ENCODE results near the gene MMP11.

The MMP11 gene

DNA sequence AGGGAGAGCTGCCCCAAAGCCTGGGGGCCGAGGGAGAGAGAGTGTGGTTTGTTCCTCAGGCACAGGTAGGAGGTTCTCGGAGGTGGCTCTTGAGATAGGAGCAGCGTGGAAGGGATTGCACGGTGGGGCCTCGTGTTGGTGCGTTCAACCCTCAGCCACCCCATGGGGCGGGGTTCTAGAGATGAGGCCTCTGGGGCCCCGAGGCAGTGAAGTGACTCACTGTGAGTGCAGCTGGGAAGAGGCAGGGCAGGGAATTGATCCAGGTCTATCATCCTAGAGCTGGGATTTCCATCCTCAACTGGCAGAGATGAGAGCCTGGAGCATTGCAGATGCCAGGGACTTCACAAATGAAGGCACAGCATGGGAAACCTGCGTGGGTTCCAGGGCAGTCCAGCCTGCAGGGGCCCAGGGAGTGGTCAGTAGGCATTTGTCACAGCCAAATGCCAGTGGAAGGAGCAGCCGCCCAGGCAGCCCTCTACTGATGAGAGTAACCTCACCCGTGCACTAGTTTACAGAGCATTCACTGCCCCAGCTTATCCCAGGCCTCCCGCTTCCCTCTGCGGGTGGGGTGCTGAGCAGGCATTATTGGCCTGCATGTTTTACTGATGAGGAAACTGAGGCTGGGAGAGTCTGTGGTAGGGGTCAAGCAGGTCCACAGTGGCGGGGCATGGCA lies 9.0 kb downstream of the MMP11 start:
- H3K27me3 Mint-ChIP-seq (ENCODE audit: low read depth) = no peaks in the 10 kb centered on the region
- H3K4me3 Mint-ChIP-seq = no peak overlapping the region
- no peak overlapping the region for H3K27ac Mint-ChIP-seq
- H3K36me3 Mint-ChIP-seq (ENCODE audit: low read depth) = no peaks in the 10 kb centered on the region
- peaks cover 12% of the 10 kb centered on the region for H3K4me1 Mint-ChIP-seq (ENCODE audit: low read depth)
- H3K9me3 Mint-ChIP-seq = no peaks in the 10 kb centered on the region

DNA sequence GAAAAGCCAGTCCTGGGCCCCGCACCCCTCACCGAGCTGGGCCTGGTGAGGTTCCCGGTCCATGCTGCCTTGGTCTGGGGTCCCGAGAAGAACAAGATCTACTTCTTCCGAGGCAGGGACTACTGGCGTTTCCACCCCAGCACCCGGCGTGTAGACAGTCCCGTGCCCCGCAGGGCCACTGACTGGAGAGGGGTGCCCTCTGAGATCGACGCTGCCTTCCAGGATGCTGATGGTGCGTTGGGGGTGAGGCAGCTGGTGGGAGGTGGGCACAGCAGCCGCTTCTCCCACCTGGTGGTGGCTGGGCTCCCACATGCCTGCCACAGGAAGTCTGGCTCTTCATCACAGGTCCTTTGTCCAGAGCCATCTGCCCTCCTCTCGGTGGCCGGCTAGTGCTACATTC lies 9.6 kb downstream of the MMP11 start:
- no peak overlapping the region for H3K4me3 Mint-ChIP-seq
- no peaks in the 10 kb centered on the region for H3K9me3 Mint-ChIP-seq
- peaks cover 12% of the 10 kb centered on the region for H3K4me1 Mint-ChIP-seq (ENCODE audit: low read depth)
- no peaks in the 10 kb centered on the region for H3K27me3 Mint-ChIP-seq (ENCODE audit: low read depth)
- H3K36me3 Mint-ChIP-seq (ENCODE audit: low read depth) = no peaks in the 10 kb centered on the region
- no peak overlapping the region for H3K27ac Mint-ChIP-seq

DNA sequence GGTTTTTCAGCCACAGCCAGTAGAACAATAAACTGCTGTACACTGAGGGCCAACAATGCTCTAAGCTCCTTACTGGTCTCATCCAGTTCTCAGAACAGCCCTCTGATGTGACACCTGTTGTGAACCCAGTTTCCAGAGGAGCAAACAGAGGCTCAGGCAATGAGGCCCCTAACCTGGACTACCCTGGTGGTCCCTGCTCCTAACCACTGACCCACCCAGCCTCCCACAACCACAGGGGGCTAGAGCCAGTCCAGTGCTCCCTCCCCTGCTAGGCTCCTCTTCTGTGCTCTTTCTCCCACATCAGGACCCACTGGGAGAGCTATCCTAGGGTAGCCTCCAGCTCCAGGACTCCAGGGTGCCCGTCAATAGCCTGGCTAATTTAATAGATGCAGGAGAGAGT lies 10.1 kb downstream of the MMP11 start:
- Mint-ChIP-seq H3K27ac (no peak overlapping the region), H3K27me3 (ENCODE audit: low read depth) (no peaks in the 10 kb centered on the region), H3K36me3 (ENCODE audit: low read depth) (no peaks in the 10 kb centered on the region), H3K4me1 (ENCODE audit: low read depth) (peaks cover 15% of the 10 kb centered on the region), H3K4me3 (no peak overlapping the region), H3K9me3 (no peaks in the 10 kb centered on the region)

DNA sequence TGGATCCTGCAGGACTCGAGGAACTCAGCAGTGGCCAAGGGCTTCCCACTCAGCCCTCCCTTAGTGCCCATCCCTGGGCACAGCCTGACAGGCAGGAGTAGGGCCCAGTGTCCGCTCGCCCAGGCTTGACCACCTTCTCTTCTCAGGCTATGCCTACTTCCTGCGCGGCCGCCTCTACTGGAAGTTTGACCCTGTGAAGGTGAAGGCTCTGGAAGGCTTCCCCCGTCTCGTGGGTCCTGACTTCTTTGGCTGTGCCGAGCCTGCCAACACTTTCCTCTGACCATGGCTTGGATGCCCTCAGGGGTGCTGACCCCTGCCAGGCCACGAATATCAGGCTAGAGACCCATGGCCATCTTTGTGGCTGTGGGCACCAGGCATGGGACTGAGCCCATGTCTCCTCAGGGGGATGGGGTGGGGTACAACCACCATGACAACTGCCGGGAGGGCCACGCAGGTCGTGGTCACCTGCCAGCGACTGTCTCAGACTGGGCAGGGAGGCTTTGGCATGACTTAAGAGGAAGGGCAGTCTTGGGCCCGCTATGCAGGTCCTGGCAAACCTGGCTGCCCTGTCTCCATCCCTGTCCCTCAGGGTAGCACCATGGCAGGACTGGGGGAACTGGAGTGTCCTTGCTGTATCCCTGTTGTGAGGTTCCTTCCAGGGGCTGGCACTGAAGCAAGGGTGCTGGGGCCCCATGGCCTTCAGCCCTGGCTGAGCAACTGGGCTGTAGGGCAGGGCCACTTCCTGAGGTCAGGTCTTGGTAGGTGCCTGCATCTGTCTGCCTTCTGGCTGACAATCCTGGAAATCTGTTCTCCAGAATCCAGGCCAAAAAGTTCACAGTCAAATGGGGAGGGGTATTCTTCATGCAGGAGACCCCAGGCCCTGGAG lies 10.9 kb downstream of the MMP11 start:
- Mint-ChIP-seq H3K9me3 (no peaks in the 10 kb centered on the region), H3K27me3 (ENCODE audit: low read depth) (no peaks in the 10 kb centered on the region), H3K27ac (no peak overlapping the region), H3K4me1 (ENCODE audit: low read depth) (peaks cover 19% of the 10 kb centered on the region), H3K36me3 (ENCODE audit: low read depth) (no peaks in the 10 kb centered on the region), H3K4me3 (no peak overlapping the region)

DNA sequence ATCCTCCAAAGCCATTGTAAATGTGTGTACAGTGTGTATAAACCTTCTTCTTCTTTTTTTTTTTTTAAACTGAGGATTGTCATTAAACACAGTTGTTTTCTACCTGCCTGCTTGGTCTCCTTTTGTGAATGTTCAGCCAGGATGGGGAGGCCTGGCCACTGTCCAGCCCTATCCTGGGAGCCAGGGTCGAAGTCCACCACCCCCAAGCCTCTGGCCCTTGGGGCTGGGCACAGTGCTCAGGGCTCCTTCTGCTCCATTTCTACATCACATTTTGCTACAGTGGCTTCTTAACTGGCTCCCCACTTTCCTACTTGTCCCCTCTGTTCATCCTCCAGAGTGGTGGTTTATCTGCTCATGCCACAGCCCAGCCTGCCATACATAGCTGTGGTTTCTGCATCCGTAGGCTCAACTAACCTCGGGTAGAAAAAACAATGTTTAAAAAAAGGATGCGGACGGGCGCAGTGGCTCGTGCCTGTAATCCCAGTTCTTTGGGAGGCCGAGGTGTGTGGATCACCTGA lies 11.6 kb downstream of the MMP11 start:
- H3K4me1 Mint-ChIP-seq (ENCODE audit: low read depth) = peaks cover 19% of the 10 kb centered on the region
- H3K27me3 Mint-ChIP-seq (ENCODE audit: low read depth) = no peaks in the 10 kb centered on the region
- no peaks in the 10 kb centered on the region for H3K9me3 Mint-ChIP-seq
- no peak overlapping the region for H3K4me3 Mint-ChIP-seq
- H3K27ac Mint-ChIP-seq = peak overlapping the region; percentile 33
- no peaks in the 10 kb centered on the region for H3K36me3 Mint-ChIP-seq (ENCODE audit: low read depth)

DNA sequence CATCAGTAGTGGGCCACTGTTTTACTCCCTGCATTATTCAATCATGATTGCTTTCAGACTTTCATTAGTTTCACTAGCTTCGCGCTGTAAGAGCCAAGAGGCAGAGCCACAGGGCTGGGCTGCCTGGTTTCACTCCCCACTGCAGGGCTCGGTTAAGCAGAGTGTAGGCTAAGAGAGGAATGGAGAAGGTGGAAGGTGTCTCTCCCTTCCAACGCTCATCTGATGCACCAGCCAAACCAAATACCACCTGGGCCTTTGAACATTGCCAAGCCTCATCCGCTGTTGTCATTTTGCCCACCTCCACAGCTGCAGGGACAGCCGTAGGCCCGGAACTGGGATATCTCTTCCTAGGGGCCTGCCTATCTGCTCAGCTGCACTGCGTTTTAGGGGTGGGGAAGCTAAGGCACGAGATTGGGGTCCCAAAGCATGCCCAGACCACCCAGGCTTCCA lies 13.6 kb downstream of the MMP11 start:
- peak overlapping the region; percentile 80 for H3K4me3 Mint-ChIP-seq
- no peaks in the 10 kb centered on the region for H3K27me3 Mint-ChIP-seq (ENCODE audit: low read depth)
- peaks cover 27% of the 10 kb centered on the region for H3K4me1 Mint-ChIP-seq (ENCODE audit: low read depth)
- no peaks in the 10 kb centered on the region for H3K9me3 Mint-ChIP-seq
- peaks cover 4% of the 10 kb centered on the region for H3K36me3 Mint-ChIP-seq (ENCODE audit: low read depth)
- H3K27ac Mint-ChIP-seq = peak overlapping the region; percentile 92

DNA sequence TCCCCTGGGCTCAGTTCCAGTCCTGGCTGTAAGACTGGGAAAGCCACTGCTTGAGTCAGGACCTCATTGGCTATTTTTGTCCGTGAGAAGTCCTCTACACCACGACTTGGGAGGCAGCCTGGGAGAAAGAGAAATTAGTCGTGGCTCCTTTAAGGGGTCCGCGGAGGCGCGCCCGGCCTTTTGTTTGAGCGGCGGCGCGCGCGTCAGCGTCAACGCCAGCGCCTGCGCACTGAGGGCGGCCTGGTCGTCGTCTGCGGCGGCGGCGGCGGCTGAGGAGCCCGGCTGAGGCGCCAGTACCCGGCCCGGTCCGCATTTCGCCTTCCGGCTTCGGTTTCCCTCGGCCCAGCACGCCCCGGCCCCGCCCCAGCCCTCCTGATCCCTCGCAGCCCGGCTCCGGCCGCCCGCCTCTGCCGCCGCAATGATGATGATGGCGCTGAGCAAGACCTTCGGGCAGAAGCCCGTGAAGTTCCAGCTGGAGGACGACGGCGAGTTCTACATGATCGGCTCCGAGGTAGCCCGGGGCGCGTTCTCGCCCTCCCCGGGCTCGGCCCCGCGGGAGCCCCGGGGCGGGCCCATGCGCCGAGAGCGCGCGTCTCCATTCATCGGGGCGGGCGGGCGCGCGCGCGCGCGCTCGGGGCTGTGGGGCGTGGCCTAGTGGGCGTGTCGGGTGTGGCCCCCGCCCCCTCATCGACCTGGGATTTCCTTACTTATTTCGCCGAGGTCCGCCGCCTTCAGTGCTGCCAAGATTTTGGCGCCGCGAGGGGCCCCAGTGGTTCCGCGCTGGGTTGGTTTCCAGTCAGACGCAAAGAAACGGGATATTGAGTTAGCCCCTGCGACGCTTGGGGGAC lies 14.3 kb downstream of the MMP11 start, which contains the start of gene SMARCB1:
Gene SMARCB1, plus strand, starts transcription at position 215 of the 848 bp plus-strand sequence. Its CDS starts 204 bp downstream, at position 419.
- peak within 1 kb of the TSS; percentile 92 for H3K27ac Mint-ChIP-seq
- peak within 1 kb of the TSS; percentile 90 for H3K4me3 Mint-ChIP-seq
- no peaks in the 10 kb centered on the region for H3K27me3 Mint-ChIP-seq (ENCODE audit: low read depth)
- H3K36me3 Mint-ChIP-seq (ENCODE audit: low read depth) = peaks cover 6% of the 10 kb centered on the region
- H3K9me3 Mint-ChIP-seq = no peaks in the 10 kb centered on the region
- H3K4me1 Mint-ChIP-seq (ENCODE audit: low read depth) = peaks cover 27% of the 10 kb centered on the region

DNA sequence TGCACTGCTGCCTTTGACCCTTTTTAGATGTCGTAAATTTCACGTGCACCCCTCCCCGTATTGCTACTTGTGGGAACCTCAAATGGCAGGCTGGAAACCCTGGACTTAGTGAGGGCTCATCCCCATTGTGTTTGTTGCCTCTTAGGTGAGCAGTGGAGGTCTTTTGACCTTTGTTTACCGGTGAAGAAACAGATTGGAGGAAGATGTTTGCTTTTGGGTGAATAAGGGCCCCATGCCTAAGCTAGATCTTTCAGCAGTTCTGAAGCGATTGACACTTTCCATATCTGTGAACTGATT lies 14.9 kb downstream of the MMP11 start:
- H3K27ac Mint-ChIP-seq = peak overlapping the region; percentile 77
- no peaks in the 10 kb centered on the region for H3K27me3 Mint-ChIP-seq (ENCODE audit: low read depth)
- H3K4me3 Mint-ChIP-seq = peak overlapping the region; percentile 90
- no peaks in the 10 kb centered on the region for H3K9me3 Mint-ChIP-seq
- H3K36me3 Mint-ChIP-seq (ENCODE audit: low read depth) = peaks cover 7% of the 10 kb centered on the region
- H3K4me1 Mint-ChIP-seq (ENCODE audit: low read depth) = peaks cover 31% of the 10 kb centered on the region

DNA sequence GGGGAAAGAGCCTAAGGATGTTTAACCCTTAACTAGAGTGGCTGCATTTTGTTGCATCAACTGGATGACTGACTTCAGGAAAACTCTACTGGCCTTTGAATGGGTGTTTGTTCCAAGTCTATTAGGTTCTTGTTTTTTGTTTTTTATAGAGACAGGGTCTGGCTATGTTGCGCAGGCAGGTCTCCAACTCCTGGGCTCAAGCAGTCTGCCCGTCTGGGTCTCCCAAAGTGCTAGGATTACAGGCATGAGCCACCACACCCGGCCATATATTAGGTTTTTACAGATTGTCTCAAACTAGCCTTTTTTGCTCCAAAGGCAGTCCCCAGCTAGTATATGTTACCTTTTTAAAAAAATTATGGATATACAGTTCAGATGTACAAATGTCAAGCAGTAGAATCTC lies 15.3 kb downstream of the MMP11 start:
- Mint-ChIP-seq H3K27me3 (ENCODE audit: low read depth) (no peaks in the 10 kb centered on the region), H3K9me3 (no peaks in the 10 kb centered on the region), H3K4me3 (peak overlapping the region; percentile 90), H3K4me1 (ENCODE audit: low read depth) (peaks cover 33% of the 10 kb centered on the region), H3K27ac (peak overlapping the region; percentile 77), H3K36me3 (ENCODE audit: low read depth) (peaks cover 9% of the 10 kb centered on the region)

DNA sequence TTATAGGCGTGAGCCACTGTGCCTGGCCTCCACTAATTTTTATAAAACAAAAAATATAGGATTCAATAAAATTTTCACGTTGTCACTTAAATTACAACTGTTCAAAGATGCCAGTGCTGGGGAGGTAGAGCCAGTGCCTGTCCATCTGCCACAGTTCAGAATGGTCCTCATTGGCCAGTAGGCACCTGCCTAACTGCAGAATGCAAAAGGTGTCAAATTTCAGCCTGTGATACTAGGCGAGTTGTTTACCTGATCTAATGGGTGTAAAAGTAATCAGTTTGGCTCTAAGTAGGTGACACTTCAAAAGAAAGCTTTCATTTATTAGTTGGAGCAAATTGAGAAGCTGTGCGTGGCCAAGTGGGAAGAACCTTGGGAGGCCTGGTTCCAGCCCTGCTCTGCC lies 16.5 kb downstream of the MMP11 start:
- no peaks in the 10 kb centered on the region for H3K27me3 Mint-ChIP-seq (ENCODE audit: low read depth)
- H3K9me3 Mint-ChIP-seq = no peaks in the 10 kb centered on the region
- peaks cover 14% of the 10 kb centered on the region for H3K36me3 Mint-ChIP-seq (ENCODE audit: low read depth)
- no peak overlapping the region for H3K27ac Mint-ChIP-seq
- H3K4me3 Mint-ChIP-seq = no peak overlapping the region
- H3K4me1 Mint-ChIP-seq (ENCODE audit: low read depth) = peaks cover 35% of the 10 kb centered on the region

DNA sequence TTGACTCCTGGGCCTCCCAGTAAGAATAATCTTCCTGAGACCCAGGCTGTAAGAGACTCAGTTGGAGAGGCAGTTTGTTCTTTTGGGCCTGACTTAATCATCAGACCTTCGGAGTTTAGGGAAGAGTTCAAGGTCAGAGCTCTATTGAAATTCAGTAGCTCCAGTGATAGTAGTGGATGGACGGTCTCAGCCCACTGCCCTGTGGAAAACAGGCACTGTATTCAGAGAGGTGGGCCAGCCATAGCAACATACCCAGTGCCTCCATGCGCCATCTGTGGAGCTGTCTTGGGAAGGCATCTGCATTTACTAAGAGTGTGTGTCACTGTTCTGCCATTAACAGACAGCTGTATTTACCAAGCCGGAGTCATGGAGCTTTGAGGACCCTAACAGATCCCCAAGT lies 17.0 kb downstream of the MMP11 start:
- H3K4me3 Mint-ChIP-seq = no peak overlapping the region
- H3K36me3 Mint-ChIP-seq (ENCODE audit: low read depth) = peaks cover 14% of the 10 kb centered on the region
- no peak overlapping the region for H3K27ac Mint-ChIP-seq
- H3K9me3 Mint-ChIP-seq = no peaks in the 10 kb centered on the region
- no peaks in the 10 kb centered on the region for H3K27me3 Mint-ChIP-seq (ENCODE audit: low read depth)
- H3K4me1 Mint-ChIP-seq (ENCODE audit: low read depth) = peaks cover 30% of the 10 kb centered on the region

DNA sequence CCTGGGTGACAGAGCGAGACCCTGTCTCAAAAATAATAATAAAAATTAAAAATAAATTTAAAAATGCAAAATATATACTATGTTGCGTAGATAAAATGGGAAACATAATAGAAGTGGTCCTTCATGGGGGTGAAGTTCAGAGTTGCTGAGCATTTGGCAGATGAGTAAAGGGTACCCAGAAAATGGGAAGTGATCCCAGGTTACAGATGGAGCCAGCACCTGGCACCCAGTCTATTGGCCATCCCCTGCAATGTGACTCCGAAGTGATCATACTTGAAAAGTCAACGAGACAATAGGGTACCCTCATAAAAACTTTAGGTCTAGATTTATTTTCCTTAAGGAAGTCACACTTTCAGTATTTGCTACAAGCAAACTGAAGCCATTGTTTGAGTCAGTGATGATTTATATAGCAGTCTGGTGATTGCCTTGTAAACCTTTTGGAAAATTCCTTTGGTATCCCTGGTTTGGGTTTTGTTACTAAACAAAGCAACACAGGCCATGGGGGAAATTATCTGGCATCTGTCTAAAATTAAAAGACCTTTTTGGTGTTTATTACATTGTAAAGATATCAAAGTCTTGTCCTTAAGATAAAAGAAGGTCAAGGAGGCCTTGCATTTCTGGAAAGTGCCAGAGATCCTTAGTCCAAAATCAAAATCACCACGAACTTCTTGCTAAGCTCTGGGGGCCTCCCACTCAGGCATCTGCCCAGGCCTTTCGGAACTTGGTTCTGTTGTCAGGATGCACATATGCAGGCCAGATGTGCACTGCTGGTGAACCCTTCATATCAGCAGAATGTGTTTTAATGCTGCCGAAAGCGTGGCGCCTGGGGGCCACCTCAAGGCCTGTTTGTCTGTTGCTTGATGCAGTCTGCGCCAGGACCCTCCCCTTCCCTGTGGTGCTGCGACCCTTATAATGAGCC lies 18.4 kb downstream of the MMP11 start:
- Mint-ChIP-seq H3K27me3 (ENCODE audit: low read depth) (no peaks in the 10 kb centered on the region), H3K4me3 (no peak overlapping the region), H3K27ac (no peak overlapping the region), H3K36me3 (ENCODE audit: low read depth) (peaks cover 16% of the 10 kb centered on the region), H3K9me3 (no peaks in the 10 kb centered on the region), H3K4me1 (ENCODE audit: low read depth) (peaks cover 30% of the 10 kb centered on the region)

DNA sequence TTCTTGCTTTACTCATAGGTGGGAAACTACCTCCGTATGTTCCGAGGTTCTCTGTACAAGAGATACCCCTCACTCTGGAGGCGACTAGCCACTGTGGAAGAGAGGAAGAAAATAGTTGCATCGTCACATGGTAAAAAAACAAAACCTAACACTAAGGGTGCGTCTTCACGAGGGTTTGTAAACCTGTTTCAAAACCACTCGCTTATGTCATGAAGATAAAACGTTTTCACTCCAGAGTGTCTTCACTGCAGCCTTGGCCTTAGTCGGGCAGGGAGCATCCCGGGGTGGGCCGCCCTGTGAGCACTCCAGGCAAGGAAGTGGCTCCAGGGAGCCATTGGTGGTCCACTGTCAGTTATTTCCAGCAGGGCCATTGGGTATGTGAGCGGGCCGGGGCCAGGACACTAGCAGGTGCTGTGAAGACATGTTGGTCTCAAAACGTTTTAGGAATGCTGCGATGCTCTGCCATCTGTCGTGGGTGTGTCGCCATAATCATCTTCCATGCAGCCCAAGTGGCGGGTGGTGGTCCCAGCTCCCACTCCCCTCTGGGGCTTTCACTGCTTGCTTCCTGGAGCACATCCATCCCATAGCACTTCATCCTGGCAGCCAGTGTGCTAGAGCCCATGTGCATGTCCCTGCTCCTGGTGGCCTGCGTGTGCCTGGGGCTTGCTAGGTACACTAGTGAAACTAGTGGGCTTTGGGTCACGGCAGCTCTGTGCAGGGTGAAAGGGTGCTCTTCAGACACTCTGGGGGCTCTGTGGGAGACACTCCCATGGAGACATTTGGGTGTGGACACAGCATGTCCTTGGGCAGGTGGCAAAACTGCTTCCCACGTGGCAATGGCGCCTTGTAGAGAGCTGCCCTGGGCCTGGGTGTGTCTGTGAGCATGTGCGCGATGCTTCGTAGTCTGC lies 19.3 kb downstream of the MMP11 start:
- no peak overlapping the region for H3K4me3 Mint-ChIP-seq
- H3K4me1 Mint-ChIP-seq (ENCODE audit: low read depth) = peaks cover 24% of the 10 kb centered on the region
- H3K27ac Mint-ChIP-seq = no peak overlapping the region
- no peaks in the 10 kb centered on the region for H3K9me3 Mint-ChIP-seq
- H3K27me3 Mint-ChIP-seq (ENCODE audit: low read depth) = no peaks in the 10 kb centered on the region
- peaks cover 23% of the 10 kb centered on the region for H3K36me3 Mint-ChIP-seq (ENCODE audit: low read depth)

Measured in T-helper 1 cell treated with Interleukin-12 subunit alpha and Interleukin-12 subunit beta and Interleukin-4 antibody, amounts not matched to agents 30 μg/mL and 1 μg/mL, for 36 hours (primary cell).